Measurements from ENCODE around the gene CDC7. TPM values are rescaled to one million over a fixed set of nuclear protein-coding genes. Genes with fewer than 3 reads are reported as not detected.

The CDC7 gene
- total and polyA plus RNA-seq, 2 of the 13 experiments (the other 11 are each of a cell fraction or from before 2014, with no cell fraction given) = 2.5 to 12.6 TPM

DNA sequence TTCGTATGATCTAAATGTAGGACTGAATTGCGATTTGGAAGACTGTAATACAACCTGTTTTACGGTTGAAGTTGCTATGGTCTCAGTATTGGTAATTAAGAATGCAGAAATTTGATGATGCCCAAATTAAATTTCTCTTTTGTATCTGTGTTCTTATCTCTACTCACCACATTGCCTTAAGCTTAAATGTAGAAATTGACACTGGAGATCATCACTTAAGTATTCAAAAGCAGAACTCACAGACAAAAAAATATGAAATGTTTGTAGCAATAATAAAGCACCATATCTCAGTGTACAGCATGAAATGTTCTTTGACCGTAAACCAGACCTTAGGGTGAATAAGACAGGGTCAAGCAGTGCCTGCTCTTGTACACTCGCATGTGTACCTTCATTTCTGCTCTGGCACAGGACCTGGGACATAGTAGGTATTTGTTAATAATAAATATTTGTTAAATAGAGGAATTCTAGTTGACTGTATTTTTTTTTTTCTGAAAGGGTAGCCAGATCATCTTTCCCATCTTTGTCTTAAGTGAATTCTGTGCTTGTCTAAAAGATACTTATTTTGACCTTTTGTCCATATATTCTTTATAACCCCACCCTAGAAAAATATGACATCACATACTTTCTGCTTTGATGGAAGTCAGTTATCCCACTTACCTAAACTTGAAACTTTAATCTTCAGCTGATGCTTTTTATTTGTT is 1.5 kb downstream of the CDC7 start:
- WGBS (ENCODE audit: low lambda C conversion rate) = 21% methylated on average over 5 of the region's 5 CpGs
- FAIRE-seq (no peak), DNase-seq (ENCODE audit: low spot score) (peak; percentile 79), ATAC-seq (no peak)
- Histone ChIP-seq H4K20me1 (ENCODE audit: insufficient read depth, low read length) (no peaks in the 10 kb centered on the region), H3K27ac (ENCODE audit: extremely low read length, insufficient read depth, low read length) (peak overlapping the region; percentile 81), H3K4me3 (replicated peaks in 1 of 3; ENCODE audit: insufficient read depth in 1 of 3, low read depth in 2 of 3, low read length in 3 of 3) (peak overlapping the region; percentile 44 to 69 (median 49); a peak in 4 of 6 replicates), H3K36me3 (replicated peaks in 1 of 2; ENCODE audit: control insufficient read depth in 1 of 2, insufficient read depth in 2 of 2, low read length in 2 of 2) (no peaks in the 10 kb centered on the region), H3K4me2 (ENCODE audit: low read depth, low read length) (peak overlapping the region; percentile 69), H3K4me1 (ENCODE audit: insufficient read depth, low read length) (peaks cover 23% of the 10 kb centered on the region), H3K27me3 (ENCODE audit: control insufficient read depth in 1 of 2, insufficient read depth in 2 of 2, low read length in 2 of 2) (no peaks in the 10 kb centered on the region), H3K9me3 (ENCODE audit: low read length) (no peaks in the 10 kb centered on the region), H3K9ac (ENCODE audit: insufficient read depth, low read depth, low read length) (peak overlapping the region; percentile 61; the same call in 1 of the 2 replicates), H2AFZ (ENCODE audit: low read length) (no peak overlapping the region), H3K79me2 (ENCODE audit: insufficient read depth, low read length) (peaks cover 17% of the 10 kb centered on the region)
- intact Hi-C loops (cut with micrococcal nuclease; ENCODE audit: unreplicated experiment) (loop anchor here (1.0 to 5.0 kb wide), 2 partner anchors 220 to 325 kb away; no protein-coding TSS in a partner anchor), in situ Hi-C loops (cut with HindIII; ENCODE audit: extremely low pct_ligation_motif_present, low pct_unique_long_range_greater_than_20kb) (no loop called here)
- TF ChIP-seq ATF7 (IDR thresholded peaks at IDR 0.05) = 0 out of 2 replicates have a peak, but pooled peaks have one; percentile 34
- no peak for TF ChIP-seq ATF7 (CRISPR knock-in tag; IDR thresholded peaks at IDR 0.05)
- TF ChIP-seq ZKSCAN1 (IDR thresholded peaks at IDR 0.05; ENCODE audit: low read length) = peak; percentile 77
- no peak for TF ChIP-seq JUN (CRISPR knock-in tag; IDR thresholded peaks at IDR 0.05)
- TF ChIP-seq ZNF383 (CRISPR knock-in tag; IDR thresholded peaks at IDR 0.05; ENCODE audit: borderline replicate concordance) = no peak
- peak; percentile 89 for TF ChIP-seq HNRNPUL1 (IDR thresholded peaks at IDR 0.05; ENCODE audit: low read depth, low read length)
- no TSS peak for BruUV-seq (replicated peaks)
- CTCF ChIA-PET (ENCODE audit: low intra/inter-chr PET ratio, low total read pairs) = no interaction called here
- POLR2A ChIA-PET = no interaction called here

- Histone ChIP-seq H3K4me1 (ENCODE audit: insufficient read depth, low read length) (peaks cover 23% of the 10 kb centered on the region), H3K27ac (ENCODE audit: extremely low read length, insufficient read depth, low read length) (no peak overlapping the region), H3K79me2 (ENCODE audit: insufficient read depth, low read length) (peaks cover 17% of the 10 kb centered on the region), H3K36me3 (replicated peaks in 1 of 2; ENCODE audit: control insufficient read depth in 1 of 2, insufficient read depth in 2 of 2, low read length in 2 of 2) (no peaks in the 10 kb centered on the region), H3K4me3 (replicated peaks in 1 of 3; ENCODE audit: insufficient read depth in 1 of 3, low read depth in 2 of 3, low read length in 3 of 3) (no peak overlapping the region; a peak in 1 of 6 replicates), H2AFZ (ENCODE audit: low read length) (no peak overlapping the region), H3K27me3 (ENCODE audit: control insufficient read depth in 1 of 2, insufficient read depth in 2 of 2, low read length in 2 of 2) (no peaks in the 10 kb centered on the region), H3K9ac (ENCODE audit: insufficient read depth, low read depth, low read length) (no peak overlapping the region), H3K4me2 (ENCODE audit: low read depth, low read length) (no peak overlapping the region; the same call in 1 of the 2 replicates), H4K20me1 (ENCODE audit: insufficient read depth, low read length) (no peaks in the 10 kb centered on the region), H3K9me3 (ENCODE audit: low read length) (no peaks in the 10 kb centered on the region)
- no TSS peak for BruUV-seq (replicated peaks)
- peak; percentile 83 for DNase-seq (ENCODE audit: low spot score)
- POLR2A ChIA-PET = no interaction called here
- in situ Hi-C loops (cut with HindIII; ENCODE audit: extremely low pct_ligation_motif_present, low pct_unique_long_range_greater_than_20kb) = no loop called here
- TF ChIP-seq NR2F1 (CRISPR knock-in tag; IDR thresholded peaks at IDR 0.05) = 0 out of 4 replicates have a peak, but pooled peaks of 1 of the 2 experiments have one; percentile 20
- TF ChIP-seq ZNF24 (IDR thresholded peaks at IDR 0.05) = peak; percentile 17; the same call in 1 of the 2 replicates
- no peak for TF ChIP-seq TCF7 (IDR thresholded peaks at IDR 0.05; ENCODE audit: low read depth)
- TF ChIP-seq, protein P1, sequence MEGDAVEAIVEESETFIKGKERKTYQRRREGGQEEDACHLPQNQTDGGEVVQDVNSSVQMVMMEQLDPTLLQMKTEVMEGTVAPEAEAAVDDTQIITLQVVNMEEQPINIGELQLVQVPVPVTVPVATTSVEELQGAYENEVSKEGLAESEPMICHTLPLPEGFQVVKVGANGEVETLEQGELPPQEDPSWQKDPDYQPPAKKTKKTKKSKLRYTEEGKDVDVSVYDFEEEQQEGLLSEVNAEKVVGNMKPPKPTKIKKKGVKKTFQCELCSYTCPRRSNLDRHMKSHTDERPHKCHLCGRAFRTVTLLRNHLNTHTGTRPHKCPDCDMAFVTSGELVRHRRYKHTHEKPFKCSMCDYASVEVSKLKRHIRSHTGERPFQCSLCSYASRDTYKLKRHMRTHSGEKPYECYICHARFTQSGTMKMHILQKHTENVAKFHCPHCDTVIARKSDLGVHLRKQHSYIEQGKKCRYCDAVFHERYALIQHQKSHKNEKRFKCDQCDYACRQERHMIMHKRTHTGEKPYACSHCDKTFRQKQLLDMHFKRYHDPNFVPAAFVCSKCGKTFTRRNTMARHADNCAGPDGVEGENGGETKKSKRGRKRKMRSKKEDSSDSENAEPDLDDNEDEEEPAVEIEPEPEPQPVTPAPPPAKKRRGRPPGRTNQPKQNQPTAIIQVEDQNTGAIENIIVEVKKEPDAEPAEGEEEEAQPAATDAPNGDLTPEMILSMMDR (CRISPR knock-in tag; IDR thresholded peaks at IDR 0.05) = 0 out of 2 replicates have a peak, but pooled peaks have one; percentile 9
- no peak for TF ChIP-seq TARDBP (CRISPR knock-in tag; IDR thresholded peaks at IDR 0.05)
- TF ChIP-seq CCAR2 (optimal IDR thresholded peaks at IDR 0.05; ENCODE audit: low read depth, low read length) = peak; percentile 74
- peak in 1 of 2 experiments; percentile 18; a peak in 1 of 4 replicates for TF ChIP-seq MAFK (conservative IDR thresholded peaks at IDR 0.05 in 1 of 2, IDR thresholded peaks at IDR 0.05 in 1 of 2; ENCODE audit: low read length in 2 of 2)
- no peak for TF ChIP-seq BRD4 (CRISPR knock-in tag; IDR thresholded peaks at IDR 0.05)
- WGBS (ENCODE audit: low lambda C conversion rate) = 40% methylated on average over 2 of the region's 2 CpGs
- CTCF ChIA-PET (ENCODE audit: low intra/inter-chr PET ratio, low total read pairs) = no interaction called here
- no peak for FAIRE-seq
- no peak for ATAC-seq
- intact Hi-C loops (cut with micrococcal nuclease; ENCODE audit: unreplicated experiment) = loop anchor here (5.0 kb wide), 1 partner anchor 325 kb away; no protein-coding TSS in a partner anchor
These were observed 2.1 kb downstream of the CDC7 start for GRCh38 chr1:91502672-91503184.

Measured in HepG2 (cell line).